HUES6 (cell line): ENCODE data around the gene MAP4K2.

ENCODE experiments used
- H3K27ac ChIP-seq: 2 replicates; pipeline ENCODE4 v1.7.0; 2013; ENCODE audit warnings: low read depth, mild to moderate bottlenecking, low read length, inconsistent platforms
- H3K27me3 ChIP-seq: 2 replicates; pipeline ENCODE4 v1.6.1; 2013; ENCODE audit warnings: low read length; ENCODE audit not compliant: control insufficient read depth, insufficient read depth
- H3K36me3 ChIP-seq: 2 replicates; pipeline ENCODE4 v1.6.1; 2013; ENCODE audit warnings: low read length; ENCODE audit not compliant: control insufficient read depth, insufficient read depth
- H3K4me1 ChIP-seq: 2 replicates; pipeline ENCODE4 v1.6.1; 2013; ENCODE audit warnings: low read length; ENCODE audit not compliant: control insufficient read depth, insufficient read depth
- H3K4me3 ChIP-seq: 2 replicates; pipeline ENCODE4 v1.5.1; 2013; ENCODE audit warnings: low read depth, low read length
- H3K9ac ChIP-seq: one replicate; pipeline ENCODE4 v1.6.1; 2013; ENCODE audit warnings: mild to moderate bottlenecking, low read length
- H3K9me3 ChIP-seq: 2 replicates; pipeline ENCODE4 v1.6.1; 2013; ENCODE audit warnings: low read depth, low read length; ENCODE audit not compliant: control insufficient read depth, insufficient read depth

The MAP4K2 gene

GRCh38 chr11:64804346-64805210 is 1.6 kb upstream of the MAP4K2 start:
- H3K27ac ChIP-seq: no peak overlapping the region
- no peaks in the 10 kb centered on the region for H3K27me3 ChIP-seq
- peaks cover 45% of the 10 kb centered on the region for H3K36me3 ChIP-seq
- no peaks in the 10 kb centered on the region for H3K9me3 ChIP-seq
- peaks cover 11% of the 10 kb centered on the region for H3K4me1 ChIP-seq
- peak overlapping the region; percentile 83 for H3K4me3 ChIP-seq
- H3K9ac ChIP-seq: no peak overlapping the region

GRCh38 chr11:64803846-64804345 is 882 bp upstream of the MAP4K2 start:
- no peaks in the 10 kb centered on the region for H3K9me3 ChIP-seq
- H3K4me3 ChIP-seq: peak overlapping the region; percentile 83
- peaks cover 52% of the 10 kb centered on the region for H3K36me3 ChIP-seq
- H3K9ac ChIP-seq: no peak overlapping the region
- H3K27ac ChIP-seq: no peak overlapping the region; the same call in 1 of the 2 replicates
- no peaks in the 10 kb centered on the region for H3K27me3 ChIP-seq
- H3K4me1 ChIP-seq: peaks cover 6% of the 10 kb centered on the region; the same call in 1 of the 2 replicates

GRCh38 chr11:64802370-64803157 is 450 bp downstream of the MAP4K2 start:
- Histone ChIP-seq H3K36me3 (peaks cover 46% of the 10 kb centered on the region), H3K27me3 (no peaks in the 10 kb centered on the region), H3K4me3 (peak overlapping the region; percentile 67), H3K9me3 (no peaks in the 10 kb centered on the region), H3K4me1 (peaks cover 6% of the 10 kb centered on the region; the same call in 1 of the 2 replicates), H3K9ac (no peak overlapping the region), H3K27ac (no peak overlapping the region)

GRCh38 chr11:64801561-64802369 is 1.2 kb downstream of the MAP4K2 start:
- no peaks in the 10 kb centered on the region for H3K27me3 ChIP-seq
- no peak overlapping the region for H3K27ac ChIP-seq
- H3K9me3 ChIP-seq: no peaks in the 10 kb centered on the region
- H3K9ac ChIP-seq: peak overlapping the region; percentile 2
- peaks cover 46% of the 10 kb centered on the region for H3K36me3 ChIP-seq
- peaks cover 6% of the 10 kb centered on the region; the same call in 1 of the 2 replicates for H3K4me1 ChIP-seq
- no peak overlapping the region for H3K4me3 ChIP-seq

GRCh38 chr11:64801158-64801464 is 1.9 kb downstream of the MAP4K2 start:
- no peak overlapping the region for H3K4me3 ChIP-seq
- H3K36me3 ChIP-seq: peaks cover 47% of the 10 kb centered on the region
- H3K27me3 ChIP-seq: no peaks in the 10 kb centered on the region
- H3K4me1 ChIP-seq: peaks cover 6% of the 10 kb centered on the region; the same call in 1 of the 2 replicates
- H3K9ac ChIP-seq: peak overlapping the region; percentile 2
- H3K9me3 ChIP-seq: no peaks in the 10 kb centered on the region
- no peak overlapping the region for H3K27ac ChIP-seq

- Histone ChIP-seq H3K4me3 (no peak overlapping the region), H3K27me3 (no peaks in the 10 kb centered on the region), H3K9ac (no peak overlapping the region), H3K27ac (no peak overlapping the region), H3K4me1 (peaks cover 6% of the 10 kb centered on the region; the same call in 1 of the 2 replicates), H3K36me3 (peaks cover 46% of the 10 kb centered on the region), H3K9me3 (no peaks in the 10 kb centered on the region)
These were observed 2.5 kb downstream of the MAP4K2 start for GRCh38 chr11:64800303-64801157.

GRCh38 chr11:64799623-64800302 is 3.3 kb downstream of the MAP4K2 start:
- Histone ChIP-seq H3K4me3 (no peak overlapping the region), H3K36me3 (peaks cover 39% of the 10 kb centered on the region), H3K27me3 (no peaks in the 10 kb centered on the region), H3K4me1 (peaks cover 6% of the 10 kb centered on the region; the same call in 1 of the 2 replicates), H3K9me3 (no peaks in the 10 kb centered on the region), H3K27ac (no peak overlapping the region), H3K9ac (no peak overlapping the region)

GRCh38 chr11:64799256-64799622 is 3.8 kb downstream of the MAP4K2 start:
- Histone ChIP-seq H3K27ac (no peak overlapping the region), H3K9ac (no peak overlapping the region)

GRCh38 chr11:64796757-64797541 is 6.1 kb downstream of the MAP4K2 start:
- H3K9ac ChIP-seq: no peak overlapping the region
- no peaks in the 10 kb centered on the region for H3K27me3 ChIP-seq
- H3K27ac ChIP-seq: no peak overlapping the region
- no peak overlapping the region for H3K4me3 ChIP-seq
- H3K9me3 ChIP-seq: no peaks in the 10 kb centered on the region
- no peaks in the 10 kb centered on the region for H3K4me1 ChIP-seq
- peaks cover 37% of the 10 kb centered on the region for H3K36me3 ChIP-seq

More at GRCh38 chr11:64799256-64799622, 3.8 kb downstream of the MAP4K2 start:
- H3K4me3 ChIP-seq: no peak overlapping the region
- no peaks in the 10 kb centered on the region for H3K27me3 ChIP-seq
- H3K9me3 ChIP-seq: no peaks in the 10 kb centered on the region
- H3K36me3 ChIP-seq: peaks cover 37% of the 10 kb centered on the region
- peaks cover 5% of the 10 kb centered on the region; the same call in 1 of the 2 replicates for H3K4me1 ChIP-seq
